Measurements from ENCODE around the gene GRIK3.

GRCh38 chr1:36805979-36806640 is 228.2 kb downstream of the GRIK3 start:
- no peak for TF ChIP-seq CTCF (conservative IDR thresholded peaks at IDR 0.05 in 1 of 2, IDR thresholded peaks at IDR 0.05 in 1 of 2; ENCODE audit: low read depth in 1 of 2, low read length in 2 of 2)
- TF ChIP-seq EZH2 (IDR thresholded peaks at IDR 0.05; ENCODE audit: low read length, missing control alignments) = no peak

All from fibroblast of lung (primary cell).